Endothelial cell of umbilical vein (primary cell): ENCODE data around the gene ELK3. TPM values are rescaled to one million over a fixed set of nuclear protein-coding genes. Genes with fewer than 3 reads are reported as not detected.

Experiments used
- BruUV-seq: library from RNA; stranded (reverse); fragments of 400-500 nt; replicated peaks from 2 replicates; lab custom pipeline; 2021; lab: Mats Ljungman, UMichigan
- CTCF ChIA-PET: fragments of 300-600, 350-600 bp; sonication (Branson Sonifier 250); formaldehyde crosslinking; loops from one replicate; lab custom pipeline; 2021; ENCODE audit warnings: antibody characterized with exemption, inconsistent platforms; lab: Charles Lee
- POLR2A ChIA-PET: fragments of 300-600, 350-600 bp; sonication (Branson Sonifier 250); formaldehyde crosslinking; loops from one replicate; lab custom pipeline; 2021; ENCODE audit warnings: antibody characterized with exemption, inconsistent platforms; lab: Charles Lee
- DNase-seq: peaks from one replicate; pipeline ENCODE4 v3.0.0-alpha.2; 2011; ENCODE audit warnings: low read depth, low spot score
- FAIRE-seq: peaks from 2 replicates; lab custom pipeline; 2011; peaks lifted over from hg19 to GRCh38; lab: Jason Lieb, UNC
- H2AFZ ChIP-seq: 2 replicates; pipeline ENCODE4 v1.6.0; 2012; ENCODE audit warnings: low read depth, low read length, control low read depth, inconsistent platforms
- H3K27ac ChIP-seq: 2 replicates; pipeline ENCODE4 v1.5.1; 2011; ENCODE audit warnings: low read depth, mild to moderate bottlenecking, control low read depth, low read length, moderate library complexity; ENCODE audit not compliant: insufficient read depth
- H3K27me3 ChIP-seq, 2 experiments: 2 replicates each; pipeline versions ENCODE4 v1.6.0 to v1.6.1; 2011; ENCODE audit warnings: low read length in 2 of 2, mixed read lengths in 1 of 2; ENCODE audit not compliant: control insufficient read depth in 2 of 2, insufficient read depth in 2 of 2
- H3K36me3 ChIP-seq, 2 experiments: 2 replicates in 1 of 2; 3 replicates in 1 of 2; pipeline ENCODE4 v1.5.1; 2011; ENCODE audit warnings: low read length in 2 of 2, mild to moderate bottlenecking in 1 of 2, moderate library complexity in 1 of 2; ENCODE audit not compliant: control insufficient read depth in 2 of 2, insufficient read depth in 2 of 2; ENCODE audit errors: extremely low read depth in 1 of 2
- H3K4me1 ChIP-seq: 3 replicates; pipeline ENCODE4 v1.5.1; 2011; ENCODE audit warnings: mild to moderate bottlenecking, low read length; ENCODE audit not compliant: control insufficient read depth, insufficient read depth; ENCODE audit errors: extremely low read depth
- H3K4me2 ChIP-seq: 2 replicates; pipeline ENCODE4 v1.6.1; 2011; ENCODE audit warnings: low read length, control low read depth, mixed read lengths; ENCODE audit not compliant: insufficient read depth
- H3K4me3 ChIP-seq, 3 experiments: fragments of 200-600 bp in 1 of 3; sonication (generic), shearing (Covaris generic) in 1 of 3; replicated peaks in 1 of 3; 2 replicates each; pipeline ENCODE4 v1.5.1; 2011 to 2016; ENCODE audit warnings: control low read depth in 3 of 3, low read length in 3 of 3, mild to moderate bottlenecking in 2 of 3, inconsistent platforms in 1 of 3, low read depth in 1 of 3, moderate library complexity in 1 of 3; ENCODE audit not compliant: insufficient read depth in 1 of 3
- H3K79me2 ChIP-seq: 2 replicates; pipeline ENCODE4 v1.6.0; 2012; ENCODE audit warnings: low read length, inconsistent platforms; ENCODE audit not compliant: control insufficient read depth, insufficient read depth
- H3K9ac ChIP-seq: replicated peaks from 2 replicates; pipeline ENCODE3; 2011; ENCODE audit warnings: low read length, control low read depth; ENCODE audit not compliant: insufficient read depth; ENCODE audit errors: extremely low read depth
- H3K9me1 ChIP-seq: replicated peaks from 3 replicates; pipeline ENCODE4 v1.6.0; 2011; ENCODE audit warnings: mild to moderate bottlenecking, low read length; ENCODE audit not compliant: control insufficient read depth, insufficient read depth; ENCODE audit errors: extremely low read depth
- H3K9me3 ChIP-seq: replicated peaks from 2 replicates; pipeline ENCODE4 v1.5.1; 2012; ENCODE audit warnings: low read length, inconsistent platforms; ENCODE audit not compliant: control insufficient read depth, insufficient read depth
- H4K20me1 ChIP-seq: replicated peaks from 2 replicates; pipeline ENCODE3; 2011; ENCODE audit warnings: mild to moderate bottlenecking, low read length; ENCODE audit not compliant: control insufficient read depth, insufficient read depth; ENCODE audit errors: extremely low read depth
- EZH2 ChIP-seq: IDR thresholded peaks from 2 replicates; pipeline ENCODE4 v1.6.1; 2012; ENCODE audit warnings: borderline replicate concordance, low read depth, mild to moderate bottlenecking, moderate library complexity, low read length, inconsistent platforms; ENCODE audit not compliant: severe bottlenecking
- FOS ChIP-seq: IDR thresholded peaks from 2 replicates; pipeline ENCODE4 v1.6.1; 2011; ENCODE audit warnings: mild to moderate bottlenecking, low read length, moderate library complexity, borderline replicate concordance; ENCODE audit not compliant: insufficient read depth
- GATA2 ChIP-seq: IDR thresholded peaks from 2 replicates; pipeline ENCODE4 v1.7.0; 2011; ENCODE audit warnings: low read depth, mild to moderate bottlenecking, moderate library complexity, mixed read lengths, low read length; ENCODE audit not compliant: insufficient read length, insufficient read depth
- JUN ChIP-seq: IDR thresholded peaks from 2 replicates; pipeline ENCODE4 v1.6.1; 2011; ENCODE audit warnings: borderline replicate concordance, low read depth; ENCODE audit not compliant: insufficient read length, insufficient read depth
- MYC ChIP-seq: IDR thresholded peaks from one replicate; pipeline ENCODE4 v1.6.1; 2011; ENCODE audit warnings: mild to moderate bottlenecking, low read depth, low read length
- POLR2A ChIP-seq: IDR thresholded peaks from 2 replicates; pipeline ENCODE4 v1.6.1; 2012; ENCODE audit warnings: low read depth, mild to moderate bottlenecking, control low read depth, low read length
- POLR2AphosphoS5 ChIP-seq: IDR thresholded peaks from 2 replicates; pipeline ENCODE4 v1.6.1; 2012; ENCODE audit warnings: low read depth, mild to moderate bottlenecking, control low read depth, low read length, moderate library complexity; ENCODE audit not compliant: insufficient read depth
- dilution Hi-C: fragments of 300-500 bp; cut with MboI; formaldehyde crosslinking; loops from one replicate; pipeline ENCODE4 v1.15.0; 2019; ENCODE audit warnings: low sequenced_read_pairs; ENCODE audit not compliant: extremely low pct_ligation_motif_present
- intact Hi-C: fragments of 100-400 bp; cut with micrococcal nuclease; formaldehyde crosslinking; loops from one replicate; pipeline ENCODE4 v1.10.0; 2022
- polyA plus RNA-seq, 4 experiments: library from polyadenylated mRNA; depleted of rRNA in 3 of 4; stranded (reverse) in 3 of 4; unstranded in 1 of 4; fragments of >200 nt; gene quantifications; 2 replicates each; pipeline versions ENCODE4 v1.2.1 to v1.2.3, GENCODE V29; 2011 to 2012; ENCODE audit warnings: missing spikeins in 1 of 4
- total RNA-seq: library from RNA; stranded (reverse); gene quantifications from 2 replicates; pipeline ENCODE4 v1.2.3, GENCODE V29; 2021
- TF ChIP-seq, protein P1 (sequence below): IDR thresholded peaks from 2 replicates; pipeline ENCODE4 v1.6.1; 2011; ENCODE audit not compliant: insufficient read depth, insufficient read length
- TF ChIP-seq, protein P2 (sequence below), 2 donors: IDR thresholded peaks; 1 replicate in 1 of 2; 2 replicates in 1 of 2; pipeline ENCODE4 v1.5.1; 2011; ENCODE audit warnings: low read length in 2 of 2, mild to moderate bottlenecking in 2 of 2, moderate library complexity in 2 of 2, control low read depth in 1 of 2, inconsistent platforms in 1 of 2, low read depth in 1 of 2; ENCODE audit not compliant: insufficient read depth in 1 of 2; ENCODE audit errors: extremely low read depth in 1 of 2

ELK3 gene
- total and polyA plus RNA-seq, 2 donors (not counting 3 experiments of a cell fraction or from before 2014, with no cell fraction given) = 64.8 to 132 TPM

DNA sequence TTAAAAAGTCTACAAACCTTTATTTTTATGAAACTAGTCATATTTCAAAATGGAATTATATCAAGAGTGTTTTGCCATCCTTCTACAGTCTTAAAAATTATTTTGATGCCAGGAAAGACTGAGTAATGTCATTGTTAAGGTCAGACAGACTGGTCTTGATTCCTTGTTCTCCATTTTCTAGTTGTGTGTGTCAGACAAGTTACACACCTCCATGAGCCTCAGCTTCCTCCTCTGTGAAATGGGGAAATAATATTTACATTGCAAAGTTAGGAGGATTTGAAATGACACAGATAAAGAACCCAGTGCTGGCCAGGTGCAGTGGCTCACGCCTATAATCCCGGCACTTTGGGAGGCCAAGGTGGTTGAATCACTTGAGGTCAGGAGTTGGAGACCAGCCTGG is 47.4 kb upstream of the ELK3 start:
- Histone ChIP-seq H3K4me2 (no peak overlapping the region), H2AFZ (no peak overlapping the region), H3K4me1 (peaks cover 35% of the 10 kb centered on the region), H3K9ac (no peak overlapping the region), H3K27ac (no peak overlapping the region), H3K9me1 (no peaks in the 10 kb centered on the region), H4K20me1 (no peaks in the 10 kb centered on the region), H3K9me3 (no peaks in the 10 kb centered on the region), H3K79me2 (no peaks in the 10 kb centered on the region), H3K36me3 (no peaks in the 10 kb centered on the region), H3K27me3 (no peaks in the 10 kb centered on the region), H3K4me3 (no peak overlapping the region)
- DNase-seq (no peak), FAIRE-seq (no peak)
- no TSS peak for BruUV-seq
- ChIA-PET POLR2A (no interaction called here), CTCF (interaction anchor here (1.3 to 2.1 kb wide), 3 partner anchors 14 to 68 kb away, joined by 4 to 5 read pairs (median 4); no protein-coding TSS in a partner anchor)
- intact Hi-C loops = no loop called here
- dilution Hi-C loops = no loop called here
- TF ChIP-seq MYC (no peak), FOS (no peak), EZH2 (no peak), POLR2AphosphoS5 (no peak), JUN (no peak), GATA2 (no peak), POLR2A (no peak)
- TF ChIP-seq, protein P1, sequence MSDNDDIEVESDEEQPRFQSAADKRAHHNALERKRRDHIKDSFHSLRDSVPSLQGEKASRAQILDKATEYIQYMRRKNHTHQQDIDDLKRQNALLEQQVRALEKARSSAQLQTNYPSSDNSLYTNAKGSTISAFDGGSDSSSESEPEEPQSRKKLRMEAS = no peak
- TF ChIP-seq, protein P2, sequence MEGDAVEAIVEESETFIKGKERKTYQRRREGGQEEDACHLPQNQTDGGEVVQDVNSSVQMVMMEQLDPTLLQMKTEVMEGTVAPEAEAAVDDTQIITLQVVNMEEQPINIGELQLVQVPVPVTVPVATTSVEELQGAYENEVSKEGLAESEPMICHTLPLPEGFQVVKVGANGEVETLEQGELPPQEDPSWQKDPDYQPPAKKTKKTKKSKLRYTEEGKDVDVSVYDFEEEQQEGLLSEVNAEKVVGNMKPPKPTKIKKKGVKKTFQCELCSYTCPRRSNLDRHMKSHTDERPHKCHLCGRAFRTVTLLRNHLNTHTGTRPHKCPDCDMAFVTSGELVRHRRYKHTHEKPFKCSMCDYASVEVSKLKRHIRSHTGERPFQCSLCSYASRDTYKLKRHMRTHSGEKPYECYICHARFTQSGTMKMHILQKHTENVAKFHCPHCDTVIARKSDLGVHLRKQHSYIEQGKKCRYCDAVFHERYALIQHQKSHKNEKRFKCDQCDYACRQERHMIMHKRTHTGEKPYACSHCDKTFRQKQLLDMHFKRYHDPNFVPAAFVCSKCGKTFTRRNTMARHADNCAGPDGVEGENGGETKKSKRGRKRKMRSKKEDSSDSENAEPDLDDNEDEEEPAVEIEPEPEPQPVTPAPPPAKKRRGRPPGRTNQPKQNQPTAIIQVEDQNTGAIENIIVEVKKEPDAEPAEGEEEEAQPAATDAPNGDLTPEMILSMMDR (IDR thresholded peaks at IDR 0.05; ENCODE audit: extremely low read depth in 1 of 2, insufficient read depth in 1 of 2, low read depth in 1 of 2, low read length in 2 of 2) = no peak
